ENCODE measurements around the gene ZNF287.

Gene ZNF287

DNA sequence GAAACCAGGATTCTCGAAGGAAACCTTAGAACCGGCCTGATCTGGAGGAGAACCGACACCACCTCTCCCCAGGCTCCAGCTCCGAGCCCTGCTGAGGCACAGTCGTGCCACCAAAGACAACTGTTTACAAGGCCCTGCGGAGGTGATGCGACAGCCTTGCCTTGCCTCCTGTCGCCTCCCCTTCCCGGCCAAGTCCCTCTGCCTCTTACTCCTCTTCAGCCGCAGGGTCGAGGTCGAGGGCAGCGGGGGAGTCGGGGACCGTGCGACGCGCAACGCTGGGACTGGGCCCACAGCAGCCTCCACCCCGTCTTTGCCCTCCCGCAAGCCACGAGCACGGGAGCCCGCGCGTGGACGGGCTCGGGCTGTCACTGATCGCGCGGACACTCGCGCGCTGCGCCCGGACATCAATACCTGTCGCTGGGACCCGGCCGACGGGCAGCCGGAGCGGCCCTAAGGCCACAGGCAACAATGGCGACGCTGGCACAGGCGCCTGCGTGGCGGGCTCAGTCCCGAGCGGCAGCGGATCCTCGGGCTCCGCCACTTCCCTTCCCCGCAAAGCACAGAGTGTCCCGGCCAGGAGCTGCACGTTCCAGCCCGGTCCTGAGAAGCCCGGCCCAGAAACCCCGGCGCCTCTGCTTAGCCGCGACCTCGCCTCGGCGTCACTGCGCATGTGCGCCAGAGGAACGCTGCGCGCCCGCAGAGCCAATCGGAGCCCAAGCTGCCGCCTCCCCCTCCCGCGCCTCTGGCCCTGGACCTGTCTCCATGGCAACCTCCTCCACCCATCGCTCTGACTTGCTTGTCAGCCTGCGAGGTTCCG is at the start of gene ZNF287:
Gene ZNF287 (minus strand): TSS at position 664 of the 817 bp plus-strand sequence. CDS start 1,473 bp downstream, outside the sequence.
- H3K27ac ChIP-seq: peak within 1 kb of the TSS; percentile 68
- TF ChIP-seq, protein P1, sequence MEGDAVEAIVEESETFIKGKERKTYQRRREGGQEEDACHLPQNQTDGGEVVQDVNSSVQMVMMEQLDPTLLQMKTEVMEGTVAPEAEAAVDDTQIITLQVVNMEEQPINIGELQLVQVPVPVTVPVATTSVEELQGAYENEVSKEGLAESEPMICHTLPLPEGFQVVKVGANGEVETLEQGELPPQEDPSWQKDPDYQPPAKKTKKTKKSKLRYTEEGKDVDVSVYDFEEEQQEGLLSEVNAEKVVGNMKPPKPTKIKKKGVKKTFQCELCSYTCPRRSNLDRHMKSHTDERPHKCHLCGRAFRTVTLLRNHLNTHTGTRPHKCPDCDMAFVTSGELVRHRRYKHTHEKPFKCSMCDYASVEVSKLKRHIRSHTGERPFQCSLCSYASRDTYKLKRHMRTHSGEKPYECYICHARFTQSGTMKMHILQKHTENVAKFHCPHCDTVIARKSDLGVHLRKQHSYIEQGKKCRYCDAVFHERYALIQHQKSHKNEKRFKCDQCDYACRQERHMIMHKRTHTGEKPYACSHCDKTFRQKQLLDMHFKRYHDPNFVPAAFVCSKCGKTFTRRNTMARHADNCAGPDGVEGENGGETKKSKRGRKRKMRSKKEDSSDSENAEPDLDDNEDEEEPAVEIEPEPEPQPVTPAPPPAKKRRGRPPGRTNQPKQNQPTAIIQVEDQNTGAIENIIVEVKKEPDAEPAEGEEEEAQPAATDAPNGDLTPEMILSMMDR (conservative IDR thresholded peaks at IDR 0.05): no peak

DNA sequence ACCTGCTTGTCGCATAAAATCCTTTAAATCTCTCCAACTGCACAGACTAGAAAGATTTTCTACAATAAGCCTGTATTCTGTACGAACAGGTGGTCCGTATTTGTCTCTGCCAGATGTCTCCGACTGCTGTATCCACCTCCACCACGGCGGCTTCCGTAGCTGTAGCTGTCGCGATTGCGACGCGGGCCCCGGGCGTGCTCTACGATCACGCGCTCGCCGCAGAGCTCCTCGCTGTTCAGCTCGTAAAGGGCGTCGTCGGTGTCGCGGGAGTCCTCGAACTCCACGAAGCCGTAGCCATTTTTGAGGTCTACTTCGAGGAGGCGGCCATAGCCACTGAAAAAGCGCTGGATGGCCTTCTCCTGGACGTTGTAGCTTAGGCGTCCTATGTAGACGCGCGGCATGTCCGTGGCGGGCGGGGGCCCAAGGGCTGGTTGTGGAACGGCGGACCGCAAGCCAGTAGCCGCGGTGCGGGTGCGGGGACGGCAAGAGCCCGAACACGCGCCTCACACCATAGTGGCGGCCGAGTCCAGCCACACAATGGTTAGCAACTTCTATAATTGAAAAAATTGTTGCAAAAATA is 48.6 kb upstream of the ZNF287 start:
- no peak overlapping the region for H3K27ac ChIP-seq

DNA sequence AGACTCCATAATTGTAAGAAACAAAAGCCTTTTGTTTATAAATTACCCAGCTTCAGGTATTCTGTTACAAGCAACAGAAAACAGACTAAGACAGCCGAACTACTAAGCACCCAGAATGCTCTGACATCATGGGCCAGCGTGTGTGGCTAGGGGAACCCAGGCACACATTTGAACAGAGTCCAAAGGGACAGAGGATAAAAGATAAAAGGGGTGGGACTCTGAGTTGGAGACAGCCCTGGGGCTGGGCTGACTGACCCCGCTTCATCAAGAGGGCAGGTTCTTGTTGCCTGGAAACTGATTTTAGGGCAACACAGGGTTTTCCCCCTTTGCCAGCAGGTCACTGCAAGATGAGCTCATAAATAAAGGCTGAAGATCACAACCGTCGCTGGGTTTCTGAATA is 30.5 kb upstream of the ZNF287 start:
- no peak overlapping the region for H3K27ac ChIP-seq
- TF ChIP-seq, protein P1 (conservative IDR thresholded peaks at IDR 0.05): no peak

More for the DNA sequence above, 48.6 kb upstream of the ZNF287 start:
- TF ChIP-seq, protein P1 (conservative IDR thresholded peaks at IDR 0.05): no peak

DNA sequence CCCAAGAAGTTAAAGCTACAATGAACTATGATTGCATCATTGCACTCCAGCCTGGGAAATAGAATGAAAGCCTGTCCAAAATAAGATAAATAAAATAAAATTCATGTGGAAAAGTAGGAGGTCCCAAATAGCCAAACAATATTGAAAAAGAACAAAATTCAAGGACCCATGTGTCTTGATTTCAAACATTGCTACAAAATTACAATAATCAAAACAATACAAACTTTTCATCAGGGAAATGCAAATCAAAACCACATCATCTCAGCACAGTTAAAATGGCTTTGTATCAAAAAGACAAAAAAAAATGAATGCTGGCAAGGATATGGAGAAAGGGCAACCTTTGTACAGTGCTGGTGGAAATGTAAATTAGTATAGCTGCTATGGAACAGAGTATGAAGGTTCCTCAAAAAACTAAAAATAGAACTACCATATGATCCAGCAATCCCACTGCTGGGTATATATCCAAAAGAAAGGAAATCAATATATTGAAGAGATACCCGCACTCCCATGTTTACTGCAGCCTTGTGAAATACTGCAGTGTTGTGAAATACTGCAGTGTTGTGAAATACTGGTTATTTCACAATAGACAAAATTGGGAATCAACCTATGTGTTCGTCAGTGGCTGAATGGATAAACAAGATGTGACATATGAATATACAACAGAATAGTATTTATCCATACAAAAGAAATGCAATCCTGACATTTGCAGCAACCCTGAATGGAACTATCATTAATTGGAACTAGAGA is 24.5 kb upstream of the ZNF287 start:
- TF ChIP-seq, protein P1 (conservative IDR thresholded peaks at IDR 0.05): no peak

DNA sequence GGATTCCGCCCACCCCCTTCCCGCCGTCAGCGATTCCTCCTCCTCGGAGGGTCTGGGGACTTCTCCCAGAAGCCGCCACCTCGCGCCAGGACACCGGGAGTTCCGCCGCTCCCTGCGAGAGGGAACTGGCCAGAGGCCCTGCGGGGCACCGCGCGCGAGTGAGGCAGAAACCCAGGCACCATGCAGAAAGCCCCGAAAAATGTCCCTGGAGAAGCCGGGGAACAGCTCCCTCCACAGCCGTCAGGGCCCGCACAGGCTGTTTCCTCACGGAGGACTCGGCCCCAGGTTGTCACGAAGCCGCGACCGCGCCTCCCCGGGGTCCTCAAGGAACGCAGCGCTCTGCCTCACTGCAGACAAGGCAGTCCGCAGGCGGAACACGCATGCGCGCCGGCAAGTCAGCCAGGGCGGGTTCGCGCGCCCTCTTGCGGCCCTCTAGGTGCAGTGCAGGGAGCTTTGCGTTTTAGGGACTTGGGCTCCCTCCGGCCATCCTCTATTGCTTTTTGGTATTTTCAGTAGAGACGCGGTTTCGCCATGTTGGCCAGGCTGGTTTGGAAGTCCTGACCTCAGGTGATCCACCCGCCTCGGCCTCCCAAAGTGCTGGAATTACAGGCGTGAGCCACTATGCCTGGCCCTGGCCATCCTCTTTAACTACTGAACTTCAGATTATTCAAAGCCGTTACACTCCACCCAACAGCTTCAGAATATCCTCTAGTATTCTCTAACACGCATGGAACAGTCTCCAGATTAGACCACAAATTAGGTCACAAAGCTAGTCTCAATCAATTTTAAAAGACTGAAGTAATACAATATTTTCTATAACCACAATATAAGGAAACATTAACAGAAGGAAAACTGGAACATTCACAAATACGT is 20.3 kb upstream of the ZNF287 start:
- TF ChIP-seq, protein P1 (conservative IDR thresholded peaks at IDR 0.05): peak; percentile 99
- H3K27ac ChIP-seq: peak overlapping the region; percentile 71

More for the DNA sequence above, 24.5 kb upstream of the ZNF287 start:
- no peak overlapping the region for H3K27ac ChIP-seq

DNA sequence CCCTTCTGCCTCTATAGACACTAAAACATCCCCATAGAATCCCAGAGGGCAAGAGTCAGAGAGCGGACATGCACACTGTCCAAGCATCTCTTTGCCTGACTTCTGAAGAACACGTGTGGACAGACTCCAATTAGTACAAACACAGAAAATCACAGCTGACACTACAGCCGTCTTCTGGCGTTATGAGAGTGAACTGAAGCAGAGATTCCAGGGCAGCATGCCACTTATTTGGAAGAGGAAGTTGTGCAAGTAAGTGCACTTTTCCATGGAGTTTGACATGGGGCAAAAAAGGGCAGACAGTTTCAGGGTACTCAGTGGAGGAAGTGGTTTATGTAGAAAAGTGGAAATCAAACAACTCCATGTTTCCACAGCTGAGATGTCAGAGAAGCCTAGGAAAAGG is 16.8 kb upstream of the ZNF287 start:
- TF ChIP-seq, protein P1 (conservative IDR thresholded peaks at IDR 0.05): no peak
- H3K27ac ChIP-seq: no peak overlapping the region

All from VCaP (cell line).